OCI-LY1 (cell line): Measurements from ENCODE around the gene COL19A1.

Source experiments
- H2AFZ ChIP-seq: fragments of 200-600 bp; sonication (generic), shearing (Covaris generic); 2 replicates; pipeline ENCODE4 v1.6.0; 2014; ENCODE audit warnings: antibody characterized with exemption, mild to moderate bottlenecking, low read length
- H3F3A ChIP-seq: fragments of 200-600 bp; sonication (generic), shearing (Covaris generic); 2 replicates; pipeline ENCODE4 v1.6.0; 2014; ENCODE audit warnings: mild to moderate bottlenecking, antibody characterized with exemption, low read length, moderate library complexity; ENCODE audit not compliant: insufficient read depth
- H3K27ac ChIP-seq: fragments of 200-600 bp; sonication (generic); 2 replicates; pipeline ENCODE4 v1.5.1; 2014; ENCODE audit warnings: low read length, mixed run types, mild to moderate bottlenecking, low read depth; ENCODE audit not compliant: poor library complexity, severe bottlenecking
- H3K27me3 ChIP-seq: fragments of 200-600 bp; sonication (generic); 2 replicates; pipeline ENCODE4 v1.6.0; 2014; ENCODE audit warnings: antibody characterized with exemption, mild to moderate bottlenecking, low read length, moderate library complexity; ENCODE audit not compliant: insufficient read depth
- H3K36me3 ChIP-seq: fragments of 200-600 bp; sonication (generic); 2 replicates; pipeline ENCODE4 v1.6.1; 2014; ENCODE audit warnings: mild to moderate bottlenecking, antibody characterized with exemption, low read length, moderate library complexity, mixed read lengths; ENCODE audit not compliant: insufficient read depth
- H3K4me1 ChIP-seq: fragments of 200-600 bp; sonication (generic); 2 replicates; pipeline ENCODE4 v1.5.1; 2014; ENCODE audit warnings: mild to moderate bottlenecking, low read length, moderate library complexity; ENCODE audit not compliant: insufficient read depth, severe bottlenecking
- H3K4me2 ChIP-seq: fragments of 200-600 bp; sonication (generic), shearing (Covaris generic); 2 replicates; pipeline ENCODE4 v1.6.1; 2014; ENCODE audit warnings: low read length
- H3K4me3 ChIP-seq: fragments of 200-600 bp; sonication (generic); 2 replicates; pipeline ENCODE4 v1.5.1; 2014; ENCODE audit warnings: low read length, low read depth, mild to moderate bottlenecking, mixed read lengths; ENCODE audit not compliant: poor library complexity, severe bottlenecking
- H3K79me2 ChIP-seq: fragments of 200-600 bp; shearing (Covaris generic); 2 replicates; pipeline ENCODE4 v1.6.1; 2016; ENCODE audit warnings: mixed run types, low read length, mixed read lengths; ENCODE audit not compliant: insufficient read depth
- H3K9ac ChIP-seq: fragments of 200-600 bp; sonication (generic), shearing (Covaris generic); 2 replicates; pipeline ENCODE4 v1.6.1; 2014; ENCODE audit warnings: mild to moderate bottlenecking, low read length, mixed read lengths
- H3K9me2 ChIP-seq: fragments of 200-600 bp; sonication (generic), shearing (Covaris generic); 2 replicates; pipeline ENCODE4 v1.6.1; 2014; ENCODE audit warnings: low read depth, mild to moderate bottlenecking, low read length, mixed read lengths
- H3K9me3 ChIP-seq: fragments of 200-600 bp; shearing (Covaris generic); 2 replicates; pipeline ENCODE4 v1.6.1; 2014; ENCODE audit warnings: low read length, mixed read lengths
- H4K20me1 ChIP-seq: fragments of 200-600 bp; sonication (generic), shearing (Covaris generic); 2 replicates; pipeline ENCODE4 v1.6.0; 2016; ENCODE audit warnings: mild to moderate bottlenecking, low read length; ENCODE audit not compliant: insufficient read depth
- EZH2 ChIP-seq: fragments of 200-600 bp; sonication (generic), shearing (Covaris generic); IDR thresholded peaks from 2 replicates; pipeline ENCODE4 v1.8.0; 2017; ENCODE audit warnings: borderline replicate concordance, mixed run types, mild to moderate bottlenecking, antibody characterized with exemption, low read length, moderate library complexity, mixed read lengths
- TF ChIP-seq, protein P1 (sequence below): fragments of 200-600 bp; sonication (generic), shearing (Covaris generic); IDR thresholded peaks from 2 replicates; pipeline ENCODE4 v1.5.1; 2017; ENCODE audit warnings: mild to moderate bottlenecking, antibody characterized with exemption, low read length, moderate library complexity, mixed read lengths

COL19A1 gene

DNA sequence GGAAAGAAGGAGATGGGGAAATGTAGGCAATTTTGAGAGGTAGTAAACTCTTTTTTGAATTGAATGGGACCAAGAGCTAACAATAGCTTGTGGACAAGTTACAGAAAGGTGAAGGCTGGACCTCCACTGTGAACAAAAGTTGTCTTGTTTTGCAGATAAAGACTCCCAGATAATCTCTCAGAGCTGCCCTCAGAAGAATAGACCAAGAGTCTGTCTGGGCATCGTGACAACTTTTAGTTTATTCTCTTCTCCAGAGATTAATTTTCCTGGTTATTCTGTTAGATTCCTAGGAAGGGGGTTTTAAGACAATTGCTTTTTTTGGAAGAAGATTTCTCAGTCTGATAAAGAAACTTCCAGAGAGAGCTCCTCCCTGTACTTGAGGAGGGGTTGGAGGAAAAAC lies 161.9 kb downstream of the COL19A1 start:
- H3K4me2 ChIP-seq = no peak overlapping the region
- H3K9ac ChIP-seq = no peak overlapping the region
- H3K79me2 ChIP-seq = no peaks in the 10 kb centered on the region
- H3K9me2 ChIP-seq = no peaks in the 10 kb centered on the region
- TF ChIP-seq, protein P1, sequence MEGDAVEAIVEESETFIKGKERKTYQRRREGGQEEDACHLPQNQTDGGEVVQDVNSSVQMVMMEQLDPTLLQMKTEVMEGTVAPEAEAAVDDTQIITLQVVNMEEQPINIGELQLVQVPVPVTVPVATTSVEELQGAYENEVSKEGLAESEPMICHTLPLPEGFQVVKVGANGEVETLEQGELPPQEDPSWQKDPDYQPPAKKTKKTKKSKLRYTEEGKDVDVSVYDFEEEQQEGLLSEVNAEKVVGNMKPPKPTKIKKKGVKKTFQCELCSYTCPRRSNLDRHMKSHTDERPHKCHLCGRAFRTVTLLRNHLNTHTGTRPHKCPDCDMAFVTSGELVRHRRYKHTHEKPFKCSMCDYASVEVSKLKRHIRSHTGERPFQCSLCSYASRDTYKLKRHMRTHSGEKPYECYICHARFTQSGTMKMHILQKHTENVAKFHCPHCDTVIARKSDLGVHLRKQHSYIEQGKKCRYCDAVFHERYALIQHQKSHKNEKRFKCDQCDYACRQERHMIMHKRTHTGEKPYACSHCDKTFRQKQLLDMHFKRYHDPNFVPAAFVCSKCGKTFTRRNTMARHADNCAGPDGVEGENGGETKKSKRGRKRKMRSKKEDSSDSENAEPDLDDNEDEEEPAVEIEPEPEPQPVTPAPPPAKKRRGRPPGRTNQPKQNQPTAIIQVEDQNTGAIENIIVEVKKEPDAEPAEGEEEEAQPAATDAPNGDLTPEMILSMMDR = no peak
- TF ChIP-seq EZH2 = no peak
- H3F3A ChIP-seq = no peaks in the 10 kb centered on the region
- no peak overlapping the region for H2AFZ ChIP-seq
- H3K27me3 ChIP-seq = no peaks in the 10 kb centered on the region
- no peaks in the 10 kb centered on the region for H4K20me1 ChIP-seq
- H3K27ac ChIP-seq = no peak overlapping the region
- no peaks in the 10 kb centered on the region for H3K4me1 ChIP-seq
- no peaks in the 10 kb centered on the region for H3K36me3 ChIP-seq
- H3K9me3 ChIP-seq = no peaks in the 10 kb centered on the region
- no peak overlapping the region for H3K4me3 ChIP-seq

DNA sequence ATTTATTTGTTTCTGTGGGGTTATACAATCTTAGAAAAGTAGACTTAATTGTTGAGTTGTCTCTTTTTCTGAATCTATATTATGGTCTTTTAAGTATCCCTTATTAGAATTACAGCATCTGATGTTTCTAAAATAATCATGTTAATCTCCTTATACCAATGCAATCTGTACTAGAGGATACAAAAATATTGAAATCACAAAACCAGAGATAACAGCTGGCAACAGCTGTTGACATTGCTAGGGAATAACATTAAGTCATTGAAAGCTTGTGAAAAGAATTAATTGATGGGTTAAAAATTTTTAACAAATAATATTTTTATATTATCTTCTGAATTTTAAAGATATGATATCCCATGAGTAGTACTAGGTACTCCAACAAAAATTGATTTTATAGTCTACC lies 162.6 kb downstream of the COL19A1 start:
- no peaks in the 10 kb centered on the region for H3K4me1 ChIP-seq
- H3K9me3 ChIP-seq = no peaks in the 10 kb centered on the region
- no peak overlapping the region for H3K4me3 ChIP-seq
- no peaks in the 10 kb centered on the region for H3K79me2 ChIP-seq
- no peaks in the 10 kb centered on the region for H4K20me1 ChIP-seq
- H3F3A ChIP-seq = no peaks in the 10 kb centered on the region
- H2AFZ ChIP-seq = no peak overlapping the region
- TF ChIP-seq, protein P1 = no peak
- TF ChIP-seq EZH2 = no peak
- no peak overlapping the region for H3K27ac ChIP-seq
- no peak overlapping the region for H3K4me2 ChIP-seq
- no peaks in the 10 kb centered on the region for H3K36me3 ChIP-seq
- no peaks in the 10 kb centered on the region for H3K9me2 ChIP-seq
- H3K9ac ChIP-seq = no peak overlapping the region
- H3K27me3 ChIP-seq = no peaks in the 10 kb centered on the region

DNA sequence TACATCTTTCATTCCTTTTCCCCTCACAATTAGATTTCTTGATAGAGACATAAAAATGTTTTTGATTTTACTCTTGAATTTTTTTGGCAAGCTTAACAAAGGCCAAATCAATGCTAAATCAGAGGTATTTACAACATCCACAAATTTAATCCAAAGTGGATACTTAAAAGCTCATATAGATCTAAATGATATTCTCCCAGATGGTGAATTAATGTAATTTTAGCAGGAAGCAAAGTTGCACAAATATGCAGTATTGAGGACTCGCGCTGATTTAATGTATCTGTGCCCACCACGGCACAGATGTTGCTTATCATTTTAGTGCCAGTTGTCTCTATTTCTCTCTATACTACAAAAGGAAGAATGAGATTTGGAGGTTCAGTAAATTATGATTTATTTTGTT lies 167.4 kb downstream of the COL19A1 start:
- Histone ChIP-seq H4K20me1 (no peaks in the 10 kb centered on the region), H3K27ac (no peak overlapping the region), H3K9me3 (no peaks in the 10 kb centered on the region), H3K4me1 (no peaks in the 10 kb centered on the region), H3K79me2 (no peaks in the 10 kb centered on the region), H3K36me3 (no peaks in the 10 kb centered on the region), H2AFZ (no peak overlapping the region), H3K9ac (no peak overlapping the region), H3K9me2 (no peaks in the 10 kb centered on the region), H3K4me2 (no peak overlapping the region), H3K27me3 (no peaks in the 10 kb centered on the region), H3F3A (no peaks in the 10 kb centered on the region), H3K4me3 (no peak overlapping the region)
- no peak for TF ChIP-seq EZH2
- TF ChIP-seq, protein P1 = no peak
